Amniotic epithelial cell (primary cell): ENCODE measurements around the gene PFKM.

Experiments used
- DNase-seq: peaks from one replicate; pipeline ENCODE4 v3.0.0-alpha.2; 2010; ENCODE audit warnings: low read depth

Gene PFKM

GRCh38 chr12:48157018-48157888 lies 38.1 kb downstream of the PFKM start, which contains the start of gene ASB8:
Gene ASB8, minus strand, starts transcription at chr12:48157515. Its CDS starts 4,019 bp downstream, at chr12:48153496.
- peak; percentile 97 for DNase-seq

- no peak for DNase-seq
These were observed 38.8 kb downstream of the PFKM start for GRCh38 chr12:48157889-48158370.

- DNase-seq = no peak
These were observed 40.9 kb downstream of the PFKM start for GRCh38 chr12:48160046-48160445.

- no peak for DNase-seq
These were observed 41.6 kb downstream of the PFKM start for GRCh38 chr12:48160807-48161206.

- DNase-seq = no peak
These were observed 44.1 kb downstream of the PFKM start for GRCh38 chr12:48163150-48163747.

GRCh38 chr12:48164451-48164850 lies 45.3 kb downstream of the PFKM start:
- no peak for DNase-seq

- peak; percentile 65 for DNase-seq
These were observed 46.2 kb downstream of the PFKM start for GRCh38 chr12:48165089-48165981.

GRCh38 chr12:48169011-48169410 lies 49.8 kb downstream of the PFKM start:
- DNase-seq = no peak

GRCh38 chr12:48175613-48176416 lies 56.7 kb downstream of the PFKM start:
- DNase-seq = peak; percentile 53

- no peak for DNase-seq
These were observed 57.2 kb downstream of the PFKM start for GRCh38 chr12:48176417-48176751.

- DNase-seq = no peak
These were observed 58.8 kb downstream of the PFKM start for GRCh38 chr12:48177982-48178381.

- DNase-seq = no peak
These were observed 60.3 kb downstream of the PFKM start for GRCh38 chr12:48179466-48179865.

GRCh38 chr12:48180424-48180823 lies 61.3 kb downstream of the PFKM start:
- no peak for DNase-seq

- DNase-seq = no peak
These were observed 61.8 kb downstream of the PFKM start for GRCh38 chr12:48180857-48181495.

- DNase-seq = no peak
These were observed 63.5 kb downstream of the PFKM start for GRCh38 chr12:48182631-48183030.

- DNase-seq = peak; percentile 60
These were observed 64.1 kb downstream of the PFKM start, which contains the start of gene CCDC184 for GRCh38 chr12:48183091-48183875. Gene CCDC184, plus strand, starts transcription at chr12:48183644. Its CDS starts 479 bp downstream, at chr12:48184123.

- no peak for DNase-seq
These were observed 64.8 kb downstream of the PFKM start for GRCh38 chr12:48183876-48184548.

GRCh38 chr12:48184549-48184922 lies 65.4 kb downstream of the PFKM start:
- no peak for DNase-seq

- DNase-seq = peak; percentile 55
These were observed 66.2 kb downstream of the PFKM start for GRCh38 chr12:48185181-48185919.
